HT1080 (cell line): ENCODE data around the gene LAPTM4A. TPM values are rescaled to one million over a fixed set of nuclear protein-coding genes. Genes with fewer than 3 reads are reported as not detected.
A peak's percentile ranks its signal among the peaks of the same experiment; 100 is the strongest.
"Not testable (repeated sequence)": the region's sequence is repeated elsewhere in the genome, so short reads cannot be mapped to it uniquely, and the experiment has no call there.

Source experiments
- DNase-seq: peaks from one replicate; pipeline ENCODE4 v3.0.0-alpha.2; 2015; ENCODE audit warnings: low read depth
- polyA plus RNA-seq, 2 experiments: library from polyadenylated mRNA; depleted of rRNA; stranded (reverse); fragments of >200 nt; gene quantifications; 2 replicates each; pipeline ENCODE4 v1.2.3, GENCODE V29; 2015
- total RNA-seq: library from RNA; depleted of rRNA; stranded (reverse); fragments of >200 nt; shearing (Covaris generic); gene quantifications from 2 replicates; pipeline ENCODE4 v1.2.3, GENCODE V29; 2014; rRNA removed

LAPTM4A gene
- total RNA-seq: 21.3 and 36.6 TPM in 2 replicates
- polyA plus RNA-seq (2015; cell fraction: cytosol; rRNA removed): 121 and 125 TPM in 2 replicates
- polyA plus RNA-seq (2015; cell fraction: nucleus; rRNA removed): 118 and 119 TPM in 2 replicates

GRCh38 chr2:20051532-20052228, at the start of gene LAPTM4A:
LAPTM4A (minus strand) TSS chr2:20051628; CDS start chr2:20051520, 108 bp downstream.
- DNase-seq: peak; percentile 99

- no peak for DNase-seq
Observed at GRCh38 chr2:20100711-20101110, 49.3 kb upstream of the LAPTM4A start.

- no peak for DNase-seq
Observed at GRCh38 chr2:20099780-20100179, 48.4 kb upstream of the LAPTM4A start.

GRCh38 chr2:20097889-20098714, 46.7 kb upstream of the LAPTM4A start:
- DNase-seq: peak; percentile 88

GRCh38 chr2:20095469-20095868, 44.0 kb upstream of the LAPTM4A start:
- no peak for DNase-seq

- no peak for DNase-seq
Observed at GRCh38 chr2:20094955-20095354, 43.5 kb upstream of the LAPTM4A start.

- DNase-seq: no peak
Observed at GRCh38 chr2:20094142-20094755, 42.8 kb upstream of the LAPTM4A start.

GRCh38 chr2:20093263-20094141, 42.1 kb upstream of the LAPTM4A start:
- DNase-seq: peak; percentile 63

GRCh38 chr2:20092901-20093235, 41.4 kb upstream of the LAPTM4A start:
- no peak for DNase-seq

GRCh38 chr2:20092226-20092900, 40.9 kb upstream of the LAPTM4A start:
- DNase-seq: no peak

GRCh38 chr2:20091305-20091991, 40.0 kb upstream of the LAPTM4A start:
- peak; percentile 88 for DNase-seq

- DNase-seq: no peak
Observed at GRCh38 chr2:20089715-20090464, 38.5 kb upstream of the LAPTM4A start.

GRCh38 chr2:20085909-20086308, 34.5 kb upstream of the LAPTM4A start:
- peak; percentile 69 for DNase-seq

- not testable (repeated sequence) for DNase-seq
Observed at GRCh38 chr2:20082812-20083211, 31.4 kb upstream of the LAPTM4A start.

- DNase-seq: no peak
Observed at GRCh38 chr2:20081841-20082240, 30.4 kb upstream of the LAPTM4A start.

- DNase-seq: no peak
Observed at GRCh38 chr2:20080839-20081415, 29.5 kb upstream of the LAPTM4A start.

- DNase-seq: no peak
Observed at GRCh38 chr2:20080428-20080827, 29.0 kb upstream of the LAPTM4A start.

- no peak for DNase-seq
Observed at GRCh38 chr2:20079546-20080115, 28.2 kb upstream of the LAPTM4A start.
